NCI-H146 treated with DMSO at 0.1 percent for 48 hours (cell line): ENCODE data around the gene CALML4.
"Not testable (repeated sequence)": the region's sequence is repeated elsewhere in the genome, so short reads cannot be mapped to it uniquely, and the experiment has no call there.

Experiments
- DNase-seq: peaks from one replicate; lab custom pipeline; 2025; ENCODE audit not compliant: unreplicated experiment; lab: John Stamatoyannopoulos, UW

CALML4 gene

DNA sequence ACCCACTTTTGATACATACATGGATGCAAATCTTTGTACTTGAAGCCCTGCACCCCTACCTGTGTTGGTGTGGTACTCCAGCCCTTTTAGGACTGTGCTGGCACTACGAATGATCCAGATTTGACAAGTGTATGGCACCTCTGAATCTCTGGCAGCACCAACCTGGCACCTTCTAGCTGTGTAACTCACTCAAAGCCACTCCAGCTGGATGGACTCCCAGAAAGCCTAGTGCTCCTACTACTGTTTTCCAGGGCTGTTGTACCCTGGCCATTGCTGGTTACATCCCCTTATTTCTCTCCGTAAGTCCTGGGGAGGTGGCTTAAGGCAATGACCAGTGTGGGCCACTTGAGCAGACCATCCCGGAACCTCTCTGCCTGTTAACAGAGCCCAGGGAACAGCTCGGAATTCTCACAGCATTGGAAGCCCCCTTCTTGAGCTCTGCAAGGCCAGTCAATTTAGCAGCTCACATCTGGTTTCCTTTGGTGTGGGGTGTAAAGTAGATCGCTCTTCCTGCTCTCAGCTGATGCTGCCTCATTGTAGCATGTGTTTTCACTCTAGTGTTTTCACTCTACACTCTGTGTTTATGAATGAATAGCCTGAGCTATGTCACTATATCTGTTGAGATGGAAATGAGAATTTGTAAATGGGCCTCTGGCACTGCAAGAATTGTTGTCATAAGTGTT lies 12.2 kb downstream of the CALML4 start:
- DNase-seq: no peak

DNA sequence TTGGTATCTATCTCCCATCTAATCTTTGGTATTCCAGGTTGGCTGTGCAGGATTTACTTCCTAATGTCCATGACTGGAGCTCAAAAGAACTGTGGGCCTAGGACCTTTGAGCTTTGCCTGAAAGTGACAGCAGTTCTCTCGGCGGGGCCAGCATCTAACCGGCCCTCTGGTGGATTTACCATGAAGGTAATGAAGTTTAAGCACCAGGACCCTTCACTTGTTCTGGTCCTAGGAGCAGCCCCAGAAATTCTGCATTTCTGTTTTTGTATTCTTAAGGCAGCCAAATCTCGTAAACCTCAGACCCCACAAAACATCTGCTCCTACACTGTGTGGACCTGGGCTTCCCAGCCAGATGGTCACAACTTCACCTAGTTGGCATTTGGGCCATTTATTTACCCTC lies 13.0 kb downstream of the CALML4 start:
- no peak for DNase-seq

DNA sequence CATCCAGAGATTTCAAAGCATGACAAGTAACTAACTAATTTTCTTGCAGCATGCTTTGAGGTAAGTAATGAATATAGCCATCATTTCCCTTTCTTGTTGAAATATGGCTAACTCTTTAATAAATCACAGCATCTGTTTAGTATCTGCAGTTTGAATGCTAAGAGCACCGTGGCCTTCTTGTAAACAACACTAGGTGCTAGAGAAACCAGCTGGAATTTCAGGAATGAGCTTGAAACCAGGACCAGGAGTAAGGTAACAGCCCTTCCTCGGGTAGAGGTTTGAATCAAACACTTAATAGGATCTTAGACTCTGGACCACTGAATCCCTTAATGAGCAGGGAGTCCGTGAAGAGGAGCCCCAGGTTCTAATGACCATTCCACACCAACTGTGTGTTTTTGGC lies 13.6 kb downstream of the CALML4 start:
- no peak for DNase-seq

DNA sequence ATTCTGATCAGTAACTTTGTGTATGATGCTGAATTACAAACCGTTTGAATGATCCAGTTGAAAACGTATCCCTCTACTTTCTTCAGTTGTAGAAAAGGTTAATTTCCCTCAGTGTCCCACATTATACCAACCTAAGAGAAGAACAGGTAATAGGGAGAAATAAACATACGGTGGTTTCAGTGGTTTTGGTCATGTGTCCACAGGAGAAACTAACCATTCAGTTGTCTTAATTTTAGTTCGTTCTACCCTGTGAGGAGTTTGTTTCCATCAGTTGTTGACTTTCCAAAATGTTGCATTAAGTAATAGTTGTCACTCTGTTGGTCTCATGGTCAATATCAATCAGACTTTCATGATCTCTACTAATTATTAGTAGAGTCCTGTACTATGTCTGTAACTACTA lies 15.1 kb downstream of the CALML4 start:
- DNase-seq: no peak

DNA sequence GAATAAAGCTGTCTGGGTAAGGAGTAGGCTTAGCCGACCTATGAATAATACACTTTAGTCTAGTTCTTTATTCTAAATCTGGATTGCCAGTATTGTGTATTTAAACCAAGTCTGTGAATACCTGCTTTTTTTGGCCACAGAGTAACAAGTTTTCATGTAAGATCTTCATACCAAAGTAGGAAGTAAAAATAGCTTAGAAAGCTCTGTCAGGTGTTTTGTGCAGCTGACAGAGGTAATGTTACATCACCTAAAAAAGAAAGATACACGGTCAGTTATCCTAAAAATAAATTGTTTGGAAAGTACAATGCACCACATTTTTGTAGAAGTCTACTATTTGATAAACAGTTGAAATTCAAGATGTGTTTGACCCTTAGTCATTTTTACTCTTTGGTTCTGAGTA lies 16.5 kb downstream of the CALML4 start:
- no peak for DNase-seq

- no peak for DNase-seq
Measured at GRCh38 chr15:68187559-68187958, 17.6 kb downstream of the CALML4 start.

- no peak for DNase-seq
Measured at GRCh38 chr15:68186671-68187397, 18.3 kb downstream of the CALML4 start.

GRCh38 chr15:68184616-68185480 lies 20.3 kb downstream of the CALML4 start:
- DNase-seq: no peak

- no peak for DNase-seq
Measured at GRCh38 chr15:68183616-68184315, 21.4 kb downstream of the CALML4 start.

GRCh38 chr15:68177742-68178141 lies 27.4 kb downstream of the CALML4 start:
- no peak for DNase-seq

- no peak for DNase-seq
Measured at GRCh38 chr15:68176601-68177000, 28.5 kb downstream of the CALML4 start.

GRCh38 chr15:68175526-68175925 lies 29.6 kb downstream of the CALML4 start:
- DNase-seq: no peak

- DNase-seq: no peak
Measured at GRCh38 chr15:68173119-68173518, 32.0 kb downstream of the CALML4 start.

DNA sequence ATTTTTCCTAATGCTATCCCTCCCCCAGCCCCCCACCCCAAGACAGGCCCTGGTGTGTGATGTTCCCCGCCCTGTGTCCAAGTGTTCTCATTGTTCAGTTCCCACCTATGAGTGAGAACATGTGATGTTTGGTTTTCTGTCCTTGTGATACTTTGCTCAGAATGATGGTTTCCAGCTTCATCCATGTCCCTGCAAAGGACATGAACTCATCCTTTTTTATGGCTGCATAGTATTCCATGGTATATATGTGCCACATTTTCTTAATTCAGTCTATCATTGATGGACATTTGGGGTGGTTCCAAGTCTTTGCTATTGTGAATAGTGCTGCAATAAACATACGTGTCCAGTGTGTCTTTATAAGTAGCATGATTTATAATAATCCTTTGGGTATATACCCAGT lies 33.1 kb downstream of the CALML4 start:
- DNase-seq: not testable (repeated sequence)

- DNase-seq: no peak
Measured at GRCh38 chr15:68166847-68167246, 38.3 kb downstream of the CALML4 start.

DNA sequence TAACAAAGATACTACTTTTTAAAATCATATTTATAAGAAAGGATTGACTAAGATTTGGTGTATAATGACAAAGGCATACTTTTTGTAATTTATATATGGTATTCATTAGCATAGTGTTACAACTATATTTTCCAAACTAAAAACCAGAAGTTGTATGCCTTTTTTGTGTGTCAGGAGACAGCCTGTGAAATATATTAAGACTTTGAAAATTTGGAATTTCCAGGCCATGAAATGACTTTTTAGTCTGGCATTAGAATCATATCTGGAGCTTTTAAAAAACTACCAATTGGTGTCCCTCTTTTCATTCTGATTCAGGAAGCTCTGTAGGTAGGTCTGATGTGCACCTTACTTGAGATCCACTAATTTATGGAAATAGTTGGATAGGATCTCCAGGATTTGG lies 41.9 kb downstream of the CALML4 start:
- DNase-seq: no peak

- DNase-seq: no peak
Measured at GRCh38 chr15:68158046-68158628, 47.0 kb downstream of the CALML4 start.

GRCh38 chr15:68157074-68157473 lies 48.1 kb downstream of the CALML4 start:
- no peak for DNase-seq

DNA sequence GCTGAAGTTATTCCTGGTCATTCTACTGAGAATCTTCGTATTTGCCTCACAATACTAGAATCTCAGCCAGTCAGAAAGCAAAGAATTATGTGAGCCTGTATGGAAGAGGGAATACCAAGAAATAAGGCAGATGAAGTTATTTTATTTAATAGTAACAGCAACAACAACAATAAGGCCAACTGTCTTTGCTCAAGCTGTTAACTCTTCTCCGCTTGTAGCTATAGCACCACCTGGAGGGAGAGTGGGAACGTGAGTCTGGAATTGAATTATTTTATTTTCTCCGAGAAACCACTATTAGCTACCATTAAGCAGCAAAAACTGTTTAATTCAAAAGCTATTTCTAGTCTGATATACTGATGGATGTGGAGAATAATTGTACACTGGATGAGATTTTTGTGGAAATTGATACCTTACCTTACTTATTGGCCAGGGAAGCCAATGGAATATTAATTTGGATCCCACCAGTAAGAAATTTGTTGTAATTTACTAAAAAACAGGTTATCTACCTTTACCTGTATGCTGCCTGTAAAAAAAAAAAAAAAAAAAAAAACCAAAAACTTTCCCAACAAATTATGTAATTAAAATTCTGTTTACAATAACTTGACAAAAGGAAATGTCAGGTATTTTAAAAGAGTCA lies 50.1 kb downstream of the CALML4 start:
- no peak for DNase-seq

DNA sequence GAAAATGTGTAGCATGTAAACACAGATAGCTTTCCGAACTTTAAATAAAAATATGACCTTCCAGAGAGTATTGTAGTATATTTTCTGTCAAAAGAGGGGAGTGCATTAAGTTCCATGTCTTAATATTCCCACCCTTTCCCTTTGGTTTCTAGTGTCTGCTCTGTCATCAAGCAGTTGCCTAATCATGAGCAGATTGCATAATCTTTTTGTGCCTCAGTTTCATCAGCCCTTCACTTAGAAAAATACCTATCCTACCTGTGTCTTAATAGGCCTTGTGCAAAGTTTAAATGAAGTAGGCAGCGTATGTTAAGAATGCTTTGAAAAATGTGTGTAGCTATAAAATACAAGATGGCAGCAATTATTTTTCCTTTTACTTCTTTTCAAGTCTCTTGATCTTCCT lies 52.8 kb downstream of the CALML4 start:
- no peak for DNase-seq
